SK-N-MC (cell line): ENCODE data around the gene CLRN3.

ENCODE experiments used
- DNase-seq: peaks from one replicate; pipeline ENCODE4 v3.0.0-alpha.2; 2011; ENCODE audit warnings: low read depth, low spot score
- H3K27ac ChIP-seq: fragments of 200-600 bp; sonication (generic); 2 replicates; pipeline ENCODE4 v1.5.1; 2016; ENCODE audit warnings: mixed run types
- H3K36me3 ChIP-seq: fragments of 200-600 bp; sonication (generic); 2 replicates; pipeline ENCODE4 v1.6.1; 2017; ENCODE audit warnings: antibody characterized with exemption, low read length, mixed read lengths; ENCODE audit not compliant: insufficient read depth
- H3K4me3 ChIP-seq: fragments of 200-600 bp; sonication (generic); 2 replicates; pipeline ENCODE4 v1.5.1; 2016
- H3K9ac ChIP-seq: fragments of 200-600 bp; sonication (generic); 2 replicates; pipeline ENCODE4 v1.8.0; 2017; ENCODE audit warnings: mixed run types, mixed read lengths; ENCODE audit not compliant: insufficient read length
- H3K9me3 ChIP-seq: fragments of 200-600 bp; sonication (generic); 2 replicates; pipeline ENCODE4 v1.6.1; 2017; ENCODE audit warnings: low read depth, mild to moderate bottlenecking, antibody characterized with exemption, low read length, moderate library complexity, mixed read lengths
- EZH2 ChIP-seq: fragments of 200-600 bp; sonication (generic); IDR thresholded peaks from one replicate; pipeline ENCODE4 v1.6.1; 2017; ENCODE audit warnings: antibody characterized with exemption
- FOXP2 ChIP-seq: optimal IDR thresholded peaks from 2 replicates; pipeline ENCODE3; 2011; ENCODE audit warnings: mild to moderate bottlenecking, moderate library complexity; ENCODE audit not compliant: insufficient read depth; ENCODE audit errors: extremely low read length, control extremely low read depth
- POLR2AphosphoS5 ChIP-seq: IDR thresholded peaks from 2 replicates; pipeline ENCODE4 v1.6.1; 2012; ENCODE audit warnings: mild to moderate bottlenecking, low read depth, low read length, borderline replicate concordance

CLRN3 gene

DNA sequence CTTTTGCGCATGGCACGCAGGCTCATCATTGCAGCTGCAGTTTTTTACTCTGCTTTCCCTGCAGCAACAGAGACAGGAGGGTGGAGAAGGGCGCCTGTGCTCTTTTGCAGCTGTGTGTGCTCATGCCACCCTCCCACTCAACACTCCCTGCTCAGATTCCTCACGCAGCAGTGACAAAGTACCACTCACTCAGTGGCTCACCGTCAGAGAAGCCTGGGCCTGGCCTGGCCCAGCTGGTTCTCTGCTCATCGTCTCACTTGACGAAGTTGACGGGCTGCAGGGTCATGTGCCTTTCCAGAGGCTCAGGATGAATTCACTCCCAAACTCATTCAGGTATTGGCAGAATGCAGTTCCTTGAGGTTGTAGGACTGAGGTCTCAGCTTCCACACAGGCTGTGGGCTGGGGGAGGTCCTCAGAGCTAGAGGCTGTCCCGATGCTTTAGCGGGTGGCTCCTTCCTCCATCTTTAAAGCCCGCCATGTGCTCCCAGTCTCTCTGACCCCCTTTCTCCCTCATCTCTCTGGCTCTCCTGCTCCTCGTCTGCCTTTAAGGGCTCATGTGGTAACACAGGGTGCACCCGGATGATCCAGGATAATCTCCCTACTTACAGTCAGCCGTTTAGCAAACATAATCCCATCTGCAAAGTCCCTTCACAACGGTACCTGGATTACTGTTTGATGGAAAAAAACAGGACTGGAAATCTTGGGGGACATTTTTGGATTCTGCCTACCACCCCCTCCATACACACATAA, 40.0 kb upstream of the CLRN3 start:
- H3K27ac ChIP-seq: no peak overlapping the region
- no peaks in the 10 kb centered on the region for H3K9me3 ChIP-seq
- no peak overlapping the region for H3K4me3 ChIP-seq
- no peak for DNase-seq
- H3K36me3 ChIP-seq: no peaks in the 10 kb centered on the region
- TF ChIP-seq EZH2 (no peak), FOXP2 (no peak), POLR2AphosphoS5 (no peak)
- H3K9ac ChIP-seq: no peak overlapping the region

GRCh38 chr10:127928021-127928806, 35.5 kb upstream of the CLRN3 start:
- no peaks in the 10 kb centered on the region for H3K9me3 ChIP-seq
- TF ChIP-seq EZH2 (no peak), FOXP2 (no peak), POLR2AphosphoS5 (no peak)
- no peak for DNase-seq
- no peak overlapping the region for H3K9ac ChIP-seq
- no peak overlapping the region for H3K4me3 ChIP-seq
- no peaks in the 10 kb centered on the region for H3K36me3 ChIP-seq
- no peak overlapping the region for H3K27ac ChIP-seq

DNA sequence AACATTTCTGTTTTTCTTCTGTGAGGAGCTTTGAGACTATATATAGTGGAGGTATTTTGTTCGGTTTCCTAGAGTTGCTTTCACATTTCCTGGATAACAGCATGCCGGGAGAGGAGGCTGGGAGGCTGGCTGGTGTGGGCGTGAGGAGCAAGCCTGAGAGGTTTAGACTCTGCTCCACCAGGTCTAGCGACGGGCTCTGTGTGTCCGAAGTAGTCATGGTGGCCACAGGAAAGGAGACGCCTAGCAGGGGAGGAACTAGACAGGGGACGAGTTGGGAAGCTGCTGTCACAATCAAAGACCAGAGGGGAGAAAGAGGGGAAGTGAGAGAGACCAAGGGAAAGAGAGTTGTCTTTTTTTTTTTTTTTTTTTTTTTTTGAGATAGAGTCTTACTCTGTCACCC, 33.7 kb upstream of the CLRN3 start:
- no peak for DNase-seq
- TF ChIP-seq EZH2 (no peak), FOXP2 (no peak), POLR2AphosphoS5 (no peak)
- H3K9ac ChIP-seq: no peak overlapping the region
- H3K27ac ChIP-seq: no peak overlapping the region
- H3K36me3 ChIP-seq: no peaks in the 10 kb centered on the region
- H3K4me3 ChIP-seq: no peak overlapping the region
- H3K9me3 ChIP-seq: no peaks in the 10 kb centered on the region

- TF ChIP-seq POLR2AphosphoS5 (no peak), FOXP2 (no peak), EZH2 (no peak)
- H3K4me3 ChIP-seq: no peak overlapping the region
- no peak overlapping the region for H3K9ac ChIP-seq
- no peak overlapping the region for H3K27ac ChIP-seq
- no peak for DNase-seq
- no peaks in the 10 kb centered on the region for H3K36me3 ChIP-seq
- no peaks in the 10 kb centered on the region for H3K9me3 ChIP-seq
These were observed 32.9 kb upstream of the CLRN3 start for GRCh38 chr10:127925471-127926207.

DNA sequence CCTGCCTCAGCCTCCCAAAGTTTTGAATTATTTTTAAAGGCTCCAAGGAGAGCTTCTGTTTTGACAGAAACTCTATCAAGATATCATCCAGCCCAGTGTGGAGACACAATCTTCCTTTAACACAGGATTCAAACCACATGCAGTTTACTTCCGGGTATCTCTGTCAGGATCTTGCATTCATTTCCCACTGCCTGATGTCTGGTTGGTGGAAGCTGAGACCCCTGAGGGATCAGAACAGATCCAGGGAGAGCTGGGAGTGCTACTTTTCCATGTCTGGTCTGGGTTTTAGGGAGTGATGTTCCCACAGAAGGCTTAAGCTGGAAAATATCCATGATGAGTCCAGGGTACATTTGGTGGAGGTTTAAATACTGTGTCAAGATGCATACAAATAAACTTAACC, 30.9 kb upstream of the CLRN3 start:
- Histone ChIP-seq H3K36me3 (no peaks in the 10 kb centered on the region), H3K27ac (no peak overlapping the region), H3K9ac (no peak overlapping the region)

DNA sequence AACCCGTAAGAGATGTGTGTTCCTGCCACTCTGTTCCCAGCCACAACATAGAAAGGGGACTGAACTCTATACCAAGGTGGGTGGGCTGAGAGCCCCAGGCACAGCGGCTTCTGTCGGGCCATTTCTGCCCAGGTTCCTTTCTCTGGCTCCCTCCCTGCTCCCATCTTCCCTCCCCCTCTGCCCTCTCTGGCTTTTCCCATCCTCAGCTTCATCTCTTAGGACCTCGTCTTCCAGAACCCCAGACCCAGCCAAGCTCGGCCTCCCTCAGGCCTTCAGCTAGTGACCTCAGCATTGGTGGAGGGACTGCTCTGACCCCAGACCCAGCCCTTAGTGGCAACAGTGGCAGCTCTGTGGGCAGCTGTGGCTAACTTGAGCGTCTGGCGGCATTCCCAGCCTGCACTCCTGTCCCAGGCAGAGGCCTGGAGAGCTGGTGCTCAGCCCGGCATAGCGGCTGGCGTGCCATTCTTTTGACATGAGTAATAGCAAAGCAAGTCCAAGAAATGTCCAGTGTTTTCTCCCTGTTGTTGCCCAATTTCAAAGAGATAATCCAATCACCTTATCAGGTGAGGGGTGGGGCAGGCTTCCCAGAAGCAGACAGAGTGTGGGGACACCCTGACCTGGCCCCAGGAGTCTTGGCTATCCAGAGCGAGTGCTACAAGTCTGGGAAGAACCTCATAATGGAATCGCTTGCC, 30.1 kb upstream of the CLRN3 start:
- no peak overlapping the region for H3K27ac ChIP-seq

More for the DNA sequence above, 30.9 kb upstream of the CLRN3 start:
- no peak overlapping the region for H3K4me3 ChIP-seq
- TF ChIP-seq FOXP2: no peak
- TF ChIP-seq EZH2: no peak
- no peak for TF ChIP-seq POLR2AphosphoS5
- no peak for DNase-seq
- no peaks in the 10 kb centered on the region for H3K9me3 ChIP-seq

GRCh38 chr10:127922206-127922605, 29.5 kb upstream of the CLRN3 start:
- no peak for TF ChIP-seq POLR2AphosphoS5
- TF ChIP-seq EZH2: no peak
- TF ChIP-seq FOXP2: no peak
- H3K27ac ChIP-seq: no peak overlapping the region

More for the DNA sequence above, 30.1 kb upstream of the CLRN3 start:
- Histone ChIP-seq H3K9me3 (no peaks in the 10 kb centered on the region), H3K4me3 (no peak overlapping the region), H3K9ac (no peak overlapping the region), H3K36me3 (no peaks in the 10 kb centered on the region)
- DNase-seq: no peak
- TF ChIP-seq EZH2 (no peak), POLR2AphosphoS5 (no peak), FOXP2 (no peak)

DNA sequence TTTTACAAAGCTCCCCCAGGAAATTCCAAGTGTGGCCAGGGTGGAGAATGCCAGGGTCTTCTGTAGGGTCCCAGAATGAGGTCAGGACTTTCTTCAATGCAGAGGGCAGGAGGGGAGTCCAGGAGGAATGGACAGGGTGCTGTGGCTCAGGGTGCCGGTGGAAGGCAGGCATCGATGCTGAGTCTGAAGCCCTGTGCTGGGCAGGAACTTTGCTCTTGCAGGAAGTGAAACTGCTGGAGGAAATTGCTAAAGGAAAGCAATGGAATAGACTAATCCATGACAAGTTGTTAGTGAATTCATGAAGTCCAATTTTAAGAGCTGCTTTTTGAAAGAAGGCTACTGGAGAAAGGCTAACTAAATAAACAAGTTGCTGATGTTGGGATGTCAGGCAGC, 29.0 kb upstream of the CLRN3 start:
- no peaks in the 10 kb centered on the region for H3K9me3 ChIP-seq
- H3K4me3 ChIP-seq: no peak overlapping the region

More at GRCh38 chr10:127922206-127922605, 29.5 kb upstream of the CLRN3 start:
- H3K4me3 ChIP-seq: no peak overlapping the region
- DNase-seq: no peak
- no peaks in the 10 kb centered on the region for H3K36me3 ChIP-seq
- no peaks in the 10 kb centered on the region for H3K9me3 ChIP-seq
- no peak overlapping the region for H3K9ac ChIP-seq

More for the DNA sequence above, 29.0 kb upstream of the CLRN3 start:
- no peak overlapping the region for H3K27ac ChIP-seq
- no peak overlapping the region for H3K9ac ChIP-seq
- DNase-seq: no peak
- no peaks in the 10 kb centered on the region for H3K36me3 ChIP-seq
- TF ChIP-seq EZH2: no peak
- TF ChIP-seq FOXP2: no peak
- TF ChIP-seq POLR2AphosphoS5: no peak
